ENCODE measurements around the gene FAM163B.

The FAM163B gene

GRCh38 chr9:133539991-133540697 lies 69.0 kb downstream of the FAM163B start:
- DNase-seq, result no peak

- no peak for DNase-seq
These were observed 70.0 kb downstream of the FAM163B start for GRCh38 chr9:133538851-133539833.

GRCh38 chr9:133538176-133538575 lies 71.0 kb downstream of the FAM163B start:
- no peak for DNase-seq

- no peak for DNase-seq
These were observed 71.9 kb downstream of the FAM163B start for GRCh38 chr9:133537257-133537656.

GRCh38 chr9:133536536-133536935 lies 72.7 kb downstream of the FAM163B start:
- DNase-seq, result no peak

- DNase-seq, result no peak
These were observed 73.1 kb downstream of the FAM163B start for GRCh38 chr9:133536080-133536479.

GRCh38 chr9:133535306-133535877 lies 73.8 kb downstream of the FAM163B start:
- DNase-seq, result no peak

GRCh38 chr9:133534346-133535291 lies 74.6 kb downstream of the FAM163B start, which contains the start of gene ADAMTSL2:
ADAMTSL2 (plus strand) TSS chr9:133534704; CDS start chr9:133536713, 2,009 bp downstream.
- no peak for DNase-seq

GRCh38 chr9:133533857-133534256 lies 75.3 kb downstream of the FAM163B start:
- no peak for DNase-seq

- DNase-seq, result peak; percentile 8
These were observed 76.1 kb downstream of the FAM163B start for GRCh38 chr9:133532937-133533668.

GRCh38 chr9:133531293-133531692 lies 77.9 kb downstream of the FAM163B start:
- no peak for DNase-seq

- no peak for DNase-seq
These were observed 79.3 kb downstream of the FAM163B start for GRCh38 chr9:133529874-133530273.

GRCh38 chr9:133529457-133529856 lies 79.7 kb downstream of the FAM163B start:
- no peak for DNase-seq

- DNase-seq, result no peak
These were observed 80.3 kb downstream of the FAM163B start for GRCh38 chr9:133528876-133529241.

- no peak for DNase-seq
These were observed 81.0 kb downstream of the FAM163B start for GRCh38 chr9:133528001-133528875.

GRCh38 chr9:133527444-133527920 lies 81.7 kb downstream of the FAM163B start:
- DNase-seq, result no peak
